Neutrophil (primary cell): ENCODE measurements around the gene TOGARAM1.

ENCODE experiments used
- H3K27ac ChIP-seq: fragments of 200-600 bp; sonication (generic); 2 replicates; pipeline ENCODE4 v1.5.1; 2016; ENCODE audit warnings: mild to moderate bottlenecking, moderate library complexity
- H3K27me3 ChIP-seq: fragments of 200-600 bp; sonication (generic); 2 replicates; pipeline ENCODE4 v1.6.0; 2016; ENCODE audit warnings: mild to moderate bottlenecking
- H3K36me3 ChIP-seq: fragments of 200-600 bp; sonication (generic); 2 replicates; pipeline ENCODE4 v1.5.1; 2017
- H3K4me1 ChIP-seq, 2 experiments: fragments of 200-600 bp in 1 of 2; sonication (generic) in 1 of 2; 1 replicate in 1 of 2; 2 replicates in 1 of 2; pipeline versions ENCODE4 v1.5.1 to v1.6.1; 2013 to 2016; ENCODE audit warnings: low read depth in 1 of 2, low read length in 1 of 2, mild to moderate bottlenecking in 1 of 2, moderate library complexity in 1 of 2; ENCODE audit not compliant: control insufficient read depth in 1 of 2, insufficient read depth in 1 of 2
- H3K4me3 ChIP-seq, 2 experiments: fragments of 200-600 bp in 1 of 2; sonication (generic) in 1 of 2; 1 replicate in 1 of 2; 2 replicates in 1 of 2; pipeline ENCODE4 v1.5.1; 2013 to 2016; ENCODE audit warnings: low read depth in 1 of 2, low read length in 1 of 2, mild to moderate bottlenecking in 1 of 2, moderate library complexity in 1 of 2
- H3K9me3 ChIP-seq: fragments of 200-600 bp; sonication (generic); 2 replicates; pipeline ENCODE4 v1.5.1; 2016
- TF ChIP-seq, protein P1 (sequence below): fragments of 200-600 bp; sonication (generic); IDR thresholded peaks from 2 replicates; pipeline ENCODE4 v1.5.1; 2016; ENCODE audit warnings: antibody characterized with exemption

TOGARAM1 gene

DNA sequence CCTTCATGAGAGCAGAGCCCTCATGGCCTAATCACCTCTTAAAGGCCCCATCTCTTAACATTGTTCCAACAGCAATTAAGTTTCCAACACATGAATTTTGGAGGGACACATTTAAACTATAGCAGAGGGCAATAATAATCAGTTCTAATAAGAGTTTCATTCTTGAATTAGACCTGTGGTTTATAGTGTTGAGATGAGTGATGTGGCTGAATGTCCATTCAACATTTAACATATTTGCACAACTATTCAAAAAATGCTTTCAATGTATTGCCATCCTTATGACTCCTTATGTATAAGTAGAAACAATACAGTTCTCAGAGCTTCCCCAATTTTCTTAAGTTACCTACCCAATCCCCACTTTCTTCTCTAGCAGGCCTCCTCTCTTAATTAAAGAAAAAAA, 21.8 kb upstream of the TOGARAM1 start:
- peaks cover 37% of the 10 kb centered on the region for H3K36me3 ChIP-seq
- H3K9me3 ChIP-seq: no peaks in the 10 kb centered on the region
- H3K27me3 ChIP-seq: no peaks in the 10 kb centered on the region
- H3K27ac ChIP-seq: no peak overlapping the region
- H3K4me1 ChIP-seq: peaks cover 5 to 6% of the 10 kb centered on the region in 2 experiments
- TF ChIP-seq, protein P1, sequence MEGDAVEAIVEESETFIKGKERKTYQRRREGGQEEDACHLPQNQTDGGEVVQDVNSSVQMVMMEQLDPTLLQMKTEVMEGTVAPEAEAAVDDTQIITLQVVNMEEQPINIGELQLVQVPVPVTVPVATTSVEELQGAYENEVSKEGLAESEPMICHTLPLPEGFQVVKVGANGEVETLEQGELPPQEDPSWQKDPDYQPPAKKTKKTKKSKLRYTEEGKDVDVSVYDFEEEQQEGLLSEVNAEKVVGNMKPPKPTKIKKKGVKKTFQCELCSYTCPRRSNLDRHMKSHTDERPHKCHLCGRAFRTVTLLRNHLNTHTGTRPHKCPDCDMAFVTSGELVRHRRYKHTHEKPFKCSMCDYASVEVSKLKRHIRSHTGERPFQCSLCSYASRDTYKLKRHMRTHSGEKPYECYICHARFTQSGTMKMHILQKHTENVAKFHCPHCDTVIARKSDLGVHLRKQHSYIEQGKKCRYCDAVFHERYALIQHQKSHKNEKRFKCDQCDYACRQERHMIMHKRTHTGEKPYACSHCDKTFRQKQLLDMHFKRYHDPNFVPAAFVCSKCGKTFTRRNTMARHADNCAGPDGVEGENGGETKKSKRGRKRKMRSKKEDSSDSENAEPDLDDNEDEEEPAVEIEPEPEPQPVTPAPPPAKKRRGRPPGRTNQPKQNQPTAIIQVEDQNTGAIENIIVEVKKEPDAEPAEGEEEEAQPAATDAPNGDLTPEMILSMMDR: no peak
- H3K4me3 ChIP-seq: no peak overlapping the region

DNA sequence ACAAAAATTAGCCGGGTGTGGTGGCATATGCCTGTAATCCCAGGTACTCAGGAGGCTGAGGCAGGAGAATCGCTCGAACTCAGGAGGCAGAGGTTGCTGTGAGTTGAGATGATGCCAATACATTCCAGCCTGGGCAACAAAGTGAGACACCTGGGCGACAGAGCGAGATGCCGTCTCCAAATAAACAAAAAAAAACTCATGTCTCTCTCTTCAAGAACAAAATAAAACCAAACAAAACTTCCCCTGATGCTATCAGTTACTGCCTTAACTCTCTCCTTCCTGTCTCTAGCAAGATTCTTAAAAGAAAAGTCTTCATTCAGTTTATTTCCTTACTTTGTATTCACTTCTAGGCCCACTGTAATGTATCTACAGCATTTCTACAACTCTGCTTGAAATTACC, 21.0 kb upstream of the TOGARAM1 start:
- Histone ChIP-seq H3K4me3 (no peak overlapping the region), H3K27me3 (no peaks in the 10 kb centered on the region), H3K4me1 (peaks cover 5 to 6% of the 10 kb centered on the region in 2 experiments), H3K27ac (no peak overlapping the region), H3K9me3 (no peaks in the 10 kb centered on the region), H3K36me3 (peaks cover 43% of the 10 kb centered on the region)
- TF ChIP-seq, protein P1: no peak

DNA sequence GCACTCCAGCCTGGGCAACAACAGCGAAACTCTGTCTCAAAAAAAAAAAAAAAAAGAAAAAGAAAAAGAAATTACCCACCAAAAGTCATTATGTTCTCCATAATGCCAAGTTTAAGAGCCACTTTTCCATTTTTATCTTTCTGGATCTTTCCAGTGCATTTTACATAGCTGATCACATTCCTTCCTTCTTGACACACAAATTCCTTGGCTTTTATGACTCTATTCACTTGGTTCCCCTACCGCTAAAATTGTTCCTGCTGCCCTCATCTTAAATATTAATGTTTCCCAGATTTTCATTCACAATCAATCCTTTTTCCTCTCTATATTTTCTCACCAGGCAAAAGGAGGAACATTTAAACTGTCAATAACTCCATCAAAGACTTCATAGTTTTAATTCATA, 20.4 kb upstream of the TOGARAM1 start:
- TF ChIP-seq, protein P1: no peak
- Histone ChIP-seq H3K4me1 (peaks cover 5 to 6% of the 10 kb centered on the region in 2 experiments), H3K27ac (no peak overlapping the region), H3K27me3 (no peaks in the 10 kb centered on the region), H3K4me3 (no peak overlapping the region), H3K36me3 (peaks cover 43% of the 10 kb centered on the region), H3K9me3 (no peaks in the 10 kb centered on the region)

DNA sequence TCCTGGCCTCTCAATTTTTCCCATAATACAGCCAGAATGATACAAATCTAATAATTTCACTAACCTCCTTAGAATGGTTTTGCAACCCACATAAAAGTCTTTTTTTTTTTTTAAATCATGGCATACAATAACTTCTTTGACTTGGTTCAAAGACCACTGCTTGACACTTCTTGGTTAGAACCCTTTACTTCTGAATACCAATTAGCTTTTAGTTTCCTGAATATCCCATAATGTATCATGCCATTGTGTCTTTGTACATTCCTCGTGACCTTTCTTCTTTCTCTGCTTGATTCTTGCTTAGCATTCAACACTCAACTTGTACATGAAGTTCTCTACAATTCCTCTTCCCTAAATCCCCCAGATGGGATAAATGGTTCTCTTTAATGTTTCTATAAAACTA, 19.6 kb upstream of the TOGARAM1 start:
- H3K4me1 ChIP-seq: peaks cover 5 to 6% of the 10 kb centered on the region in 2 experiments
- no peaks in the 10 kb centered on the region for H3K27me3 ChIP-seq
- no peaks in the 10 kb centered on the region for H3K9me3 ChIP-seq
- H3K36me3 ChIP-seq: peaks cover 40% of the 10 kb centered on the region
- H3K4me3 ChIP-seq: no peak overlapping the region
- TF ChIP-seq, protein P1: no peak
- H3K27ac ChIP-seq: no peak overlapping the region

DNA sequence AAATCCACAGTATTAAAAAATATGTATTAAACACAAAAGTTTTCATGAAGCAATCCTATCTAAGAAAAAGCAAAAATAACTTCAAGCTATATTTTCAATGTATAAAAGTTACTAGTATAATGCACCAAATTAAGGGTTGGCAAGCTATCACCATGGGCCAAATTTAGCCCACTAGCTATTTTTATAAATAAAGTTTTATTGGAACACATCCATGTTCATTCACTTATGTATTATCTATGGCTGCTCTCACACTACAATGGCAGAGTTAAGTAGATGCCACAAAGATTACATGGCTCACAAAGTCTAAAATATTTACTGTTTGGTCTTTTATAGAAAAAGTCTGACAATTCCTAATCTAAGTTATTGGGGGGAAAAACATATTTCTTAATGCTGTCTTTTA, 17.9 kb upstream of the TOGARAM1 start:
- TF ChIP-seq, protein P1: no peak
- no peaks in the 10 kb centered on the region for H3K9me3 ChIP-seq
- H3K36me3 ChIP-seq: peaks cover 33% of the 10 kb centered on the region
- no peaks in the 10 kb centered on the region for H3K27me3 ChIP-seq
- no peak overlapping the region for H3K4me3 ChIP-seq
- H3K27ac ChIP-seq: no peak overlapping the region
- peaks cover 5 to 6% of the 10 kb centered on the region in 2 experiments for H3K4me1 ChIP-seq

DNA sequence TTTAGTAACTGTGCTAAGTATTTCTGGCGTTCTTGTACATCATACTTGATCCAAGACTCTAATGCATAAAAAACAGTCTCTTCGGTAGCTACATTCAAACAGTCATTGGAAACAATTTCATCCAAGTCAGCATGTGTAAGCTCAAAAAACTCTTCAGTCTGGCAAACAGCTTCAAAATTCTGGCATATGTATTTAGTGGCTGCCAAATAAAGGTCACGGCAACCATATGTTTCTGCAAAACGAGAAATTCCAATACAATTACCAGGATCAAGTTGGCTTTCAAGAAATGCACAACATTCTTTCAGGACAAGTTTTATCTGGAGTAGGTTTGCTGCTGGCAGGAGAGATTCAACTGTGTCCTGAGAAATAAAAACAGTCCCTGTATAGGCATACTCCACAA, 16.7 kb upstream of the TOGARAM1 start:
- TF ChIP-seq, protein P1: no peak

More for the DNA sequence above, 16.7 kb upstream of the TOGARAM1 start:
- Histone ChIP-seq H3K27me3 (no peaks in the 10 kb centered on the region), H3K27ac (no peak overlapping the region), H3K4me3 (no peak overlapping the region), H3K9me3 (no peaks in the 10 kb centered on the region), H3K36me3 (peaks cover 29% of the 10 kb centered on the region), H3K4me1 (no peaks in the 10 kb centered on the region)
